Gastrocnemius medialis (tissue), 4 donors: ENCODE measurements around the gene CAMTA1. TPM values are rescaled to one million over a fixed set of nuclear protein-coding genes. Genes with fewer than 3 reads are reported as not detected.

Source experiments
- ATAC-seq, 2 donors: fragments of 150-250 bp; one replicate each; pipeline ENCODE4 v1.9.1; 2016
- DNase-seq, 2 donors: peaks; one replicate each; pipeline ENCODE4 v3.0.0-alpha.2; 2019
- H3K27ac ChIP-seq, 4 donors: fragments of 200-600 bp; sonication (generic); 1 replicate in 1 of 4; 2 replicates in 3 of 4; pipeline ENCODE4 v1.5.1; 2016 to 2018; ENCODE audit warnings: mild to moderate bottlenecking in 2 of 4, moderate library complexity in 1 of 4
- H3K27me3 ChIP-seq, 3 donors: fragments of 200-600 bp; sonication (generic) in 2 of 3; 1 replicate in 1 of 3; 2 replicates in 2 of 3; pipeline versions ENCODE4 v1.5.1 to v1.6.0; 2016 to 2019; ENCODE audit warnings: mild to moderate bottlenecking in 1 of 3, moderate library complexity in 1 of 3
- H3K36me3 ChIP-seq, 2 donors: fragments of 200-600 bp; sonication (generic) in 1 of 2; one replicate each; pipeline ENCODE4 v1.5.1; 2017 to 2018
- H3K4me1 ChIP-seq, 2 donors: fragments of 200-600 bp; sonication (generic) in 1 of 2; one replicate each; pipeline ENCODE4 v1.5.1; 2016 to 2017; ENCODE audit warnings: mild to moderate bottlenecking in 2 of 2
- H3K4me3 ChIP-seq, 4 donors: fragments of 200-600 bp; sonication (generic) in 3 of 4; 1 replicate in 1 of 4; 2 replicates in 3 of 4; pipeline ENCODE4 v1.5.1; 2016 to 2019; ENCODE audit warnings: mild to moderate bottlenecking in 2 of 4
- H3K9me3 ChIP-seq, 3 donors: fragments of 200-600 bp; sonication (generic) in 2 of 3; 1 replicate in 1 of 3; 2 replicates in 2 of 3; pipeline ENCODE4 v1.5.1; 2016 to 2019
- CTCF ChIP-seq, 5 experiments: fragments of 450-650 bp in 3 of 5; fragments of 200-600 bp in 2 of 5; sonication (generic) in 2 of 5; IDR thresholded peaks in 4 of 5; conservative IDR thresholded peaks in 1 of 5; 1 replicate in 4 of 5; 2 replicates in 1 of 5; pipeline ENCODE4 v1.5.1; 2016 to 2019; ENCODE audit warnings: antibody characterized with exemption in 5 of 5, mild to moderate bottlenecking in 3 of 5, moderate library complexity in 3 of 5
- POLR2A ChIP-seq, 2 donors: fragments of 450-650 bp; IDR thresholded peaks; one replicate each; pipeline ENCODE4 v1.6.1; 2017; ENCODE audit warnings: antibody characterized with exemption in 2 of 2, mild to moderate bottlenecking in 2 of 2, moderate library complexity in 2 of 2
- in situ Hi-C, 4 donors: fragments of 200-750 bp; cut with MboI; loops; one replicate each; pipeline versions ENCODE4 v1.15.0 to v1.8.0; 2017; ENCODE audit warnings: low sequenced_read_pairs in 4 of 4
- intact Hi-C: fragments of 100-400 bp; cut with DNase I; formaldehyde crosslinking; loops from one replicate; pipeline ENCODE4 v1.15.1; 2023; ENCODE audit warnings: low total_unique reads
- total RNA-seq, 4 donors: library from RNA; depleted of rRNA; stranded (reverse); fragments of >200 nt; gene quantifications; one replicate each; pipeline versions ENCODE4 v1.1.0 to v1.2.3, GENCODE V29; 2016

Gene CAMTA1
- total RNA-seq, 4 donors from 2014 or later, result 60.5 to 113 (median 70.4) TPM

DNA sequence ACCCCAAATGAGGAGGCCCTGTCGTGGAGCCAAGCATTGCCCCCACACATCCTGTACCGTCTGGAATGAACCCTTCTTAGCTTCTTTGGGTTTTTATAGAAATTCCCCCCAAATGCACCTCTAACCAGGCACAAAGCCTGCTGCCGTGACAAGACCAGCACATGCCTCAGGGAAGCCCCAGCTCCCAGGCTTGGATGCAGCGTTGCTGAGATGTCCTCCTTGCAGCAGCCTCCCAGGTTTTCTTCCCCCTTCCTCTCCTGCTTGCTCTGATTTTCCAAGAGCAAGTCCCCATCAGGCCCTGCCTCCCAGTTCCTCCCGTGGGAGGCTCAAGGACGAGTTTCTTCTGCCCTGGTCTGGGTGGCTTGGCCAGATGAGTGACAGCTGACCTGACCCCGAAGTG lies 866.8 kb downstream of the CAMTA1 start:
- intact Hi-C loops (no loop called here), in situ Hi-C loops (loop anchor here in 3 of 4 donors (25.0 kb wide), 1 partner anchor 260 kb away; no protein-coding TSS in a partner anchor)
- H3K4me1 ChIP-seq, result peaks cover 9% of the 10 kb centered on the region in 2 donors
- ATAC-seq (no peak), DNase-seq (no peak)
- no peak overlapping the region for H3K27ac ChIP-seq
- no peaks in the 10 kb centered on the region for H3K27me3 ChIP-seq
- H3K9me3 ChIP-seq, result no peaks in the 10 kb centered on the region
- H3K36me3 ChIP-seq, result no peaks in the 10 kb centered on the region
- TF ChIP-seq POLR2A (IDR thresholded peaks at IDR 0.05) (no peak), CTCF (IDR thresholded peaks at IDR 0.05 in 4 of 5, conservative IDR thresholded peaks at IDR 0.05 in 1 of 5) (no peak)
- no peak overlapping the region for H3K4me3 ChIP-seq

- no peaks in the 10 kb centered on the region for H3K27me3 ChIP-seq
- no peak for TF ChIP-seq POLR2A (IDR thresholded peaks at IDR 0.05)
- TF ChIP-seq CTCF (IDR thresholded peaks at IDR 0.05 in 4 of 5, conservative IDR thresholded peaks at IDR 0.05 in 1 of 5), result no peak
- H3K36me3 ChIP-seq, result no peaks in the 10 kb centered on the region
- no peaks in the 10 kb centered on the region for H3K9me3 ChIP-seq
- no peak for DNase-seq
- ATAC-seq, result no peak
- peaks cover 8 to 9% of the 10 kb centered on the region in 2 donors for H3K4me1 ChIP-seq
- in situ Hi-C loops (loop anchor here in 3 of 4 donors (25.0 kb wide), 1 partner anchor 260 kb away; no protein-coding TSS in a partner anchor), intact Hi-C loops (no loop called here)
- H3K27ac ChIP-seq, result no peak overlapping the region
- H3K4me3 ChIP-seq, result no peak overlapping the region
Measured at GRCh38 chr1:7652515-7653098, 867.4 kb downstream of the CAMTA1 start.

DNA sequence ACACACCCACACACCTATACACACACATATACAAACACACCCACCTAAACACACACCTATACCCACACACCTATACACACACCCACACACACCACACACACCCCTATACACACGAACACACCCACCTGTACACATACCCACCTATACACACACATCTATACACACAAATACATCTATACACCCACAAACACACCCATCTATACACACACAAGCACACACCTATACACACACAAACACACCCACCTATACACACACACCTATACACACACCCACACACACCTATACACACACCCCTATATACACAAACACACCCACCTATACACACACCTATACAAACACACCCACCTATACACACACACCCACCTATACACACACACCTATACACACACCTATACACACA lies 869.5 kb downstream of the CAMTA1 start:
- Histone ChIP-seq H3K27ac (no peak overlapping the region), H3K27me3 (no peaks in the 10 kb centered on the region)
- in situ Hi-C loops, result loop anchor here in 3 of 4 donors (25.0 kb wide), 1 partner anchor 258 kb away; no protein-coding TSS in a partner anchor

GRCh38 chr1:7655354-7655753 lies 870.1 kb downstream of the CAMTA1 start:
- no peaks in the 10 kb centered on the region for H3K9me3 ChIP-seq
- TF ChIP-seq CTCF (IDR thresholded peaks at IDR 0.05 in 4 of 5, conservative IDR thresholded peaks at IDR 0.05 in 1 of 5) (no peak), POLR2A (IDR thresholded peaks at IDR 0.05) (no peak)
- intact Hi-C loops, result no loop called here
- in situ Hi-C loops, result loop anchor here in 3 of 4 donors (25.0 kb wide), 1 partner anchor 257 kb away; no protein-coding TSS in a partner anchor
- no peaks in the 10 kb centered on the region for H3K27me3 ChIP-seq
- H3K4me3 ChIP-seq, result no peak overlapping the region
- no peak overlapping the region for H3K27ac ChIP-seq
- H3K36me3 ChIP-seq, result no peaks in the 10 kb centered on the region
- DNase-seq (no peak), ATAC-seq (no peak)
- H3K4me1 ChIP-seq, result no peaks in the 10 kb centered on the region

More for the DNA sequence above, 869.5 kb downstream of the CAMTA1 start:
- intact Hi-C loops, result no loop called here
- no peaks in the 10 kb centered on the region for H3K4me1 ChIP-seq
- no peaks in the 10 kb centered on the region for H3K9me3 ChIP-seq
- DNase-seq (no peak), ATAC-seq (no peak)
- no peaks in the 10 kb centered on the region for H3K36me3 ChIP-seq
- TF ChIP-seq CTCF (IDR thresholded peaks at IDR 0.05 in 4 of 5, conservative IDR thresholded peaks at IDR 0.05 in 1 of 5) (no peak), POLR2A (IDR thresholded peaks at IDR 0.05) (no peak)
- H3K4me3 ChIP-seq, result no peak overlapping the region
